GM23338 (cell line): ENCODE results near the gene F11R. TPM values are rescaled to one million over a fixed set of nuclear protein-coding genes. Genes with fewer than 3 reads are reported as not detected.
A peak's percentile ranks its signal among the peaks of the same experiment; 100 is the strongest.

Experiments
- ATAC-seq: fragments of 200-7000 bp; cut with Tn5 transposase; 3 replicates; pipeline ENCODE4 v1.9.1; 2020
- DNase-seq: peaks from one replicate; pipeline ENCODE4 v3.0.0-alpha.2; 2015; ENCODE audit warnings: low spot score
- H2AFZ ChIP-seq: fragments of 200-600 bp; sonication (generic); 2 replicates; pipeline ENCODE4 v1.8.0; 2016; ENCODE audit warnings: antibody characterized with exemption, mild to moderate bottlenecking, moderate library complexity
- H3F3A ChIP-seq: fragments of 200-600 bp; sonication (generic); replicated peaks from 2 replicates; pipeline ENCODE4 v1.8.0; 2017; ENCODE audit warnings: antibody characterized with exemption, mixed run types, low read depth
- H3K27ac ChIP-seq: fragments of 200-600 bp; sonication (generic); 2 replicates; pipeline ENCODE4 v1.6.1; 2016; ENCODE audit warnings: low read depth
- H3K27me3 ChIP-seq: fragments of 200-600 bp; sonication (generic); 2 replicates; pipeline ENCODE4 v1.8.0; 2016; ENCODE audit warnings: mild to moderate bottlenecking, mixed run types, moderate library complexity; ENCODE audit not compliant: insufficient read depth
- H3K36me3 ChIP-seq: fragments of 200-600 bp; sonication (generic); 2 replicates; pipeline ENCODE4 v1.8.0; 2016; ENCODE audit warnings: mild to moderate bottlenecking; ENCODE audit not compliant: insufficient read depth
- H3K4me1 ChIP-seq: fragments of 200-600 bp; sonication (generic); 2 replicates; pipeline ENCODE4 v1.8.0; 2016; ENCODE audit warnings: mild to moderate bottlenecking, moderate library complexity; ENCODE audit not compliant: insufficient read depth
- H3K4me2 ChIP-seq: fragments of 200-600 bp; sonication (generic); 2 replicates; pipeline ENCODE4 v1.7.1; 2017; ENCODE audit warnings: mixed run types
- H3K4me3 ChIP-seq: fragments of 200-600 bp; sonication (generic); 2 replicates; pipeline ENCODE4 v1.6.1; 2016; ENCODE audit warnings: mixed run types
- H3K79me2 ChIP-seq: fragments of 200-600 bp; sonication (generic); replicated peaks from 2 replicates; pipeline ENCODE4 v1.8.0; 2017; ENCODE audit warnings: mild to moderate bottlenecking; ENCODE audit not compliant: insufficient read depth
- H3K9me2 ChIP-seq: fragments of 200-600 bp; sonication (generic); 2 replicates; pipeline ENCODE4 v1.8.0; 2017; ENCODE audit not compliant: insufficient read depth
- H4K20me1 ChIP-seq: fragments of 200-600 bp; sonication (generic); replicated peaks from 2 replicates; pipeline ENCODE4 v1.8.0; 2017; ENCODE audit warnings: mild to moderate bottlenecking; ENCODE audit not compliant: insufficient read depth
- H3K27ac Mint-ChIP-seq: 2 replicates; pipeline ENCODE4 v1.8.0; 2020; ENCODE audit warnings: inconsistent platforms, mild to moderate bottlenecking, moderate library complexity, mixed read lengths
- H3K27me3 Mint-ChIP-seq: 3 replicates; pipeline ENCODE4 v1.8.0; 2022; ENCODE audit warnings: low read depth, mild to moderate bottlenecking, moderate library complexity, mixed read lengths, inconsistent platforms; ENCODE audit not compliant: insufficient read depth, poor library complexity
- H3K36me3 Mint-ChIP-seq: 3 replicates; pipeline ENCODE4 v1.8.0; 2021; ENCODE audit warnings: low read depth, mild to moderate bottlenecking, inconsistent platforms, moderate library complexity, mixed read lengths
- H3K4me1 Mint-ChIP-seq: 3 replicates; pipeline ENCODE4 v1.8.0; 2020; ENCODE audit warnings: mild to moderate bottlenecking, inconsistent platforms, mixed read lengths
- H3K4me3 Mint-ChIP-seq: 3 replicates; pipeline ENCODE4 v1.8.0; 2021; ENCODE audit warnings: moderate library complexity, mild to moderate bottlenecking, inconsistent platforms, mixed read lengths
- H3K9me3 Mint-ChIP-seq: 3 replicates; pipeline ENCODE4 v1.8.0; 2020; ENCODE audit warnings: moderate library complexity, mild to moderate bottlenecking, inconsistent platforms, mixed read lengths
- CREB1 ChIP-seq: fragments of 250-450 bp; sonication (Bioruptor Pico); IDR thresholded peaks from 2 replicates; pipeline ENCODE4 v1.5.0; 2020; ENCODE audit warnings: low read depth, mild to moderate bottlenecking, moderate library complexity
- CTCF ChIP-seq, 2 experiments: fragments of 200-600 bp in 1 of 2; sonication (generic) in 1 of 2; conservative IDR thresholded peaks; 2 replicates each; pipeline versions ENCODE4 v1.5.1 to v1.6.1; 2016 to 2017; ENCODE audit warnings: antibody characterized with exemption in 2 of 2, low read depth in 2 of 2, mild to moderate bottlenecking in 2 of 2, moderate library complexity in 1 of 2
- ETS1 ChIP-seq: IDR thresholded peaks from 2 replicates; pipeline ENCODE4 v1.6.1; 2016; ENCODE audit warnings: antibody characterized with exemption
- EZH2 ChIP-seq: fragments of 200-600 bp; sonication (generic); IDR thresholded peaks from one replicate; pipeline ENCODE4 v1.8.0; 2017; ENCODE audit warnings: antibody characterized with exemption, mild to moderate bottlenecking, low read depth; ENCODE audit not compliant: unreplicated experiment
- JUNB ChIP-seq: IDR thresholded peaks from one replicate; pipeline ENCODE4 v1.6.1; 2016; ENCODE audit warnings: antibody characterized with exemption; ENCODE audit not compliant: unreplicated experiment
- NANOG ChIP-seq: IDR thresholded peaks from 2 replicates; pipeline ENCODE4 v1.6.1; 2016; ENCODE audit warnings: antibody characterized with exemption, borderline replicate concordance
- POLR2AphosphoS5 ChIP-seq: IDR thresholded peaks from 2 replicates; pipeline ENCODE4 v1.6.1; 2016; ENCODE audit warnings: antibody characterized with exemption, low read depth
- STAT1 ChIP-seq: IDR thresholded peaks from one replicate; pipeline ENCODE4 v1.6.1; 2016; ENCODE audit warnings: antibody characterized with exemption; ENCODE audit not compliant: unreplicated experiment
- ZNF114 ChIP-seq: fragments of 250-450 bp; sonication (Bioruptor Pico); IDR thresholded peaks from 2 replicates; pipeline ENCODE4 v1.5.0; 2020; ENCODE audit warnings: mild to moderate bottlenecking, moderate library complexity
- ZNF331 ChIP-seq: fragments of 250-450 bp; sonication (Bioruptor Pico); IDR thresholded peaks from 2 replicates; pipeline ENCODE4 v1.5.0; 2020; ENCODE audit warnings: low read depth, mild to moderate bottlenecking, moderate library complexity
- ZNF462 ChIP-seq: fragments of 250-450 bp; sonication (Bioruptor Pico); IDR thresholded peaks from 2 replicates; pipeline ENCODE4 v1.5.0; 2020; ENCODE audit warnings: mild to moderate bottlenecking, moderate library complexity
- polyA plus RNA-seq: library from polyadenylated mRNA; unstranded; fragments of >200 nt; fragmentation: Nextera tagmentation; extraction: Ambion mirVana; gene quantifications from 2 replicates; pipeline ENCODE4 v1.2.1, GENCODE V29; 2016
- total RNA-seq: library from RNA; depleted of rRNA; stranded (reverse); fragments of >200 nt; shearing (Covaris generic); gene quantifications from 2 replicates; pipeline ENCODE4 v1.2.3, GENCODE V29; 2014

F11R gene
- total and polyA plus RNA-seq, 2 experiments from 2014 or later, result 51.0 to 169 TPM

GRCh38 chr1:161069731-161070270, 48.8 kb upstream of the F11R start, which contains the start of gene ARHGAP30:
ARHGAP30 (minus strand) TSS chr1:161069891; CDS start chr1:161069624, 267 bp downstream.
- peaks cover 14% of the 10 kb centered on the region for H3K27me3 Mint-ChIP-seq
- H3K27ac Mint-ChIP-seq, result no peak within 1 kb of the TSS; the same call in 1 of the 2 replicates
- Histone ChIP-seq H3F3A (no peaks in the 10 kb centered on the region), H3K27me3 (no peaks in the 10 kb centered on the region), H4K20me1 (no peaks in the 10 kb centered on the region), H3K9me2 (no peaks in the 10 kb centered on the region), H3K27ac (no peak within 1 kb of the TSS), H3K4me2 (no peak within 1 kb of the TSS), H3K4me1 (0 out of 2 replicates have a peak, but pooled peaks cover 4% of the 10 kb centered on the region), H3K36me3 (no peaks in the 10 kb centered on the region), H2AFZ (0 out of 2 replicates have a peak within 1 kb of the TSS, but pooled peaks have one; percentile 89), H3K4me3 (no peak within 1 kb of the TSS), H3K79me2 (no peaks in the 10 kb centered on the region)
- no peak within 1 kb of the TSS for H3K4me3 Mint-ChIP-seq
- DNase-seq, result peak; percentile 41
- H3K36me3 Mint-ChIP-seq, result no peaks in the 10 kb centered on the region
- TF ChIP-seq EZH2 (no peak), ETS1 (no peak)
- ATAC-seq, result peak; percentile 16; the same call in 1 of the 3 replicates
- H3K4me1 Mint-ChIP-seq, result peaks cover 5% of the 10 kb centered on the region; the same call in 2 of the 3 replicates
- no peaks in the 10 kb centered on the region for H3K9me3 Mint-ChIP-seq

GRCh38 chr1:161069241-161069640, 48.3 kb upstream of the F11R start:
- Histone ChIP-seq H3K36me3 (no peaks in the 10 kb centered on the region), H3K27me3 (no peaks in the 10 kb centered on the region), H3K4me1 (0 out of 2 replicates have a peak, but pooled peaks cover 4% of the 10 kb centered on the region), H3K9me2 (no peaks in the 10 kb centered on the region), H4K20me1 (no peaks in the 10 kb centered on the region), H3K79me2 (no peaks in the 10 kb centered on the region), H3K4me2 (no peak overlapping the region), H2AFZ (no peak overlapping the region), H3K4me3 (no peak overlapping the region), H3K27ac (no peak overlapping the region), H3F3A (no peaks in the 10 kb centered on the region)
- H3K27ac Mint-ChIP-seq, result no peak overlapping the region; the same call in 1 of the 2 replicates
- no peaks in the 10 kb centered on the region; the same call in 2 of the 3 replicates for H3K9me3 Mint-ChIP-seq
- no peak overlapping the region for H3K4me3 Mint-ChIP-seq
- ATAC-seq (no peak), DNase-seq (no peak)
- no peaks in the 10 kb centered on the region for H3K36me3 Mint-ChIP-seq
- peaks cover 6% of the 10 kb centered on the region; the same call in 2 of the 3 replicates for H3K4me1 Mint-ChIP-seq
- peaks cover 14% of the 10 kb centered on the region for H3K27me3 Mint-ChIP-seq
- no peak for TF ChIP-seq ZNF462 (CRISPR knock-in tag)
- no peak for TF ChIP-seq STAT1
- TF ChIP-seq ZNF331, result no peak
- no peak for TF ChIP-seq NANOG
- no peak for TF ChIP-seq POLR2AphosphoS5
- no peak for TF ChIP-seq CREB1 (CRISPR knock-in tag)
- no peak for TF ChIP-seq ETS1
- no peak for TF ChIP-seq CTCF (conservative IDR thresholded peaks at IDR 0.05; ENCODE audit: low read depth in 2 of 2)
- no peak for TF ChIP-seq JUNB
- TF ChIP-seq ZNF114 (CRISPR knock-in tag), result no peak
